IMR-90 (cell line): ENCODE results near the gene TRAP1. TPM values are rescaled to one million over a fixed set of nuclear protein-coding genes. Genes with fewer than 3 reads are reported as not detected.

Source experiments
- ATAC-seq: fragments of 200-7000 bp; cut with Tn5 transposase; 2 replicates; pipeline ENCODE4 v1.9.1; 2020; ENCODE audit warnings: low read depth, mild to moderate bottlenecking, moderate library complexity
- BruUV-seq: library from RNA; stranded (reverse); fragments of 400-500 nt; replicated peaks from 2 replicates; lab custom pipeline; 2021; lab: Mats Ljungman, UMichigan
- CTCF ChIA-PET: fragments of 300-600 bp; formaldehyde crosslinking; extraction: SDS; loops from one replicate; lab custom pipeline; 2021; ENCODE audit warnings: antibody characterized with exemption; lab: Yijun Ruan, JAX
- POLR2A ChIA-PET: fragments of 300-600 bp; sonication (Branson Sonifier 250); formaldehyde crosslinking; loops from one replicate; lab custom pipeline; 2022; ENCODE audit warnings: antibody characterized with exemption; ENCODE audit not compliant: unreplicated experiment; lab: Charles Lee
- DNase-seq: peaks from one replicate; pipeline ENCODE4 v3.0.0; 2013
- H2AFZ ChIP-seq: replicated peaks from 2 replicates; pipeline ENCODE3; 2013; ENCODE audit warnings: low read length, mild to moderate bottlenecking; ENCODE audit not compliant: poor library complexity
- H2AK5ac ChIP-seq: 2 replicates; pipeline ENCODE4 v1.6.1; 2013; ENCODE audit warnings: low read depth, low read length, inconsistent platforms
- H2AK9ac ChIP-seq: replicated peaks from 2 replicates; pipeline ENCODE3; 2013; ENCODE audit warnings: mild to moderate bottlenecking, low read depth, low read length, moderate library complexity; ENCODE audit not compliant: poor library complexity
- H2BK120ac ChIP-seq: 2 replicates; pipeline ENCODE4 v1.6.1; 2013; ENCODE audit warnings: low read depth, low read length, inconsistent platforms
- H2BK15ac ChIP-seq: 3 replicates; pipeline ENCODE4 v1.6.1; 2013; ENCODE audit warnings: low read depth, low read length, inconsistent platforms
- H2BK20ac ChIP-seq: 2 replicates; pipeline ENCODE4 v1.6.1; 2013; ENCODE audit warnings: low read depth, mild to moderate bottlenecking, inconsistent platforms, low read length, moderate library complexity
- H2BK5ac ChIP-seq: 2 replicates; pipeline ENCODE4 v1.6.1; 2013; ENCODE audit warnings: mild to moderate bottlenecking, low read depth, low read length, inconsistent platforms; ENCODE audit not compliant: poor library complexity, severe bottlenecking
- H3K14ac ChIP-seq: replicated peaks from 2 replicates; pipeline ENCODE4 v1.6.1; 2013; ENCODE audit warnings: low read depth, low read length, inconsistent platforms
- H3K18ac ChIP-seq: 2 replicates; pipeline ENCODE4 v1.6.1; 2013; ENCODE audit warnings: low read depth, low read length, control low read depth
- H3K23ac ChIP-seq: 2 replicates; pipeline ENCODE4 v1.6.1; 2013; ENCODE audit warnings: low read depth, low read length, inconsistent platforms
- H3K27ac ChIP-seq: 2 replicates; pipeline ENCODE4 v1.5.1; 2013; ENCODE audit warnings: mild to moderate bottlenecking, control low read depth, low read length; ENCODE audit not compliant: insufficient read depth
- H3K27me3 ChIP-seq: 2 replicates; pipeline ENCODE4 v1.6.1; 2013; ENCODE audit warnings: low read length; ENCODE audit not compliant: control insufficient read depth, insufficient read depth
- H3K36me3 ChIP-seq: 2 replicates; pipeline ENCODE4 v1.6.1; 2013; ENCODE audit warnings: low read length, mixed read lengths; ENCODE audit not compliant: control insufficient read depth, insufficient read depth
- H3K4ac ChIP-seq: 2 replicates; pipeline ENCODE4 v1.6.1; 2013; ENCODE audit warnings: low read depth, low read length, inconsistent platforms
- H3K4me1 ChIP-seq: 2 replicates; pipeline ENCODE4 v1.6.1; 2013; ENCODE audit warnings: low read length, mixed read lengths; ENCODE audit not compliant: control insufficient read depth, insufficient read depth
- H3K4me2 ChIP-seq: 2 replicates; pipeline ENCODE4 v1.6.1; 2013; ENCODE audit warnings: low read depth, mild to moderate bottlenecking, control low read depth, low read length, moderate library complexity
- H3K4me3 ChIP-seq: 2 replicates; pipeline ENCODE4 v1.5.1; 2013; ENCODE audit warnings: low read depth, mild to moderate bottlenecking, control low read depth, low read length, moderate library complexity; ENCODE audit not compliant: insufficient read depth
- H3K56ac ChIP-seq: 2 replicates; pipeline ENCODE4 v1.6.1; 2013; ENCODE audit warnings: low read length, inconsistent platforms; ENCODE audit not compliant: insufficient read depth; ENCODE audit errors: extremely low read depth
- H3K79me1 ChIP-seq, 2 experiments: 2 replicates each; pipeline ENCODE4 v1.6.1; 2013; ENCODE audit warnings: low read length in 2 of 2, inconsistent platforms in 1 of 2, low read depth in 1 of 2
- H3K9ac ChIP-seq: 2 replicates; pipeline ENCODE4 v1.6.1; 2013; ENCODE audit warnings: low read depth, low read length, control low read depth
- H3K9me1 ChIP-seq: 2 replicates; pipeline ENCODE4 v1.6.1; 2013; ENCODE audit warnings: low read length, inconsistent platforms; ENCODE audit not compliant: insufficient read depth
- H3K9me3 ChIP-seq: 2 replicates; pipeline ENCODE4 v1.6.1; 2013; ENCODE audit warnings: low read length; ENCODE audit not compliant: control insufficient read depth, insufficient read depth
- H4K20me1 ChIP-seq: 2 replicates; pipeline ENCODE4 v1.6.1; 2013; ENCODE audit warnings: low read length, inconsistent platforms; ENCODE audit not compliant: insufficient read depth
- H4K5ac ChIP-seq: 2 replicates; pipeline ENCODE4 v1.6.1; 2013; ENCODE audit warnings: mild to moderate bottlenecking, low read depth, low read length, control low read depth
- H4K8ac ChIP-seq, 2 experiments: 2 replicates each; pipeline ENCODE4 v1.6.1; 2013; ENCODE audit warnings: low read depth in 2 of 2, low read length in 2 of 2, control low read depth in 1 of 2, inconsistent platforms in 1 of 2
- H4K91ac ChIP-seq: 2 replicates; pipeline ENCODE4 v1.6.1; 2013; ENCODE audit warnings: low read depth, low read length, inconsistent platforms; ENCODE audit not compliant: insufficient read depth
- BHLHE40 ChIP-seq: fragments of 150-350 bp; IDR thresholded peaks from 2 replicates; pipeline ENCODE4 v1.6.1; 2016; ENCODE audit warnings: mild to moderate bottlenecking, low read depth, low read length
- CEBPB ChIP-seq: IDR thresholded peaks from 2 replicates; pipeline ENCODE4 v1.6.1; 2012; ENCODE audit warnings: low read depth, low read length, improper control_type of control experiment
- CHD1 ChIP-seq: IDR thresholded peaks from 2 replicates; pipeline ENCODE4 v1.6.1; 2012; ENCODE audit warnings: low read depth, low read length, improper control_type of control experiment
- ELK1 ChIP-seq: fragments of 150-350 bp; IDR thresholded peaks from 2 replicates; pipeline ENCODE4 v1.6.1; 2016; ENCODE audit warnings: low read depth, mild to moderate bottlenecking, low read length, moderate library complexity, borderline replicate concordance
- FOS ChIP-seq: fragments of 150-350 bp; IDR thresholded peaks from 2 replicates; pipeline ENCODE4 v1.6.1; 2016; ENCODE audit warnings: low read depth, low read length
- MAFK ChIP-seq: IDR thresholded peaks from 2 replicates; pipeline ENCODE4 v1.6.1; 2012; ENCODE audit warnings: low read depth, low read length, improper control_type of control experiment
- MAZ ChIP-seq: IDR thresholded peaks from 2 replicates; pipeline ENCODE4 v1.6.1; 2012; ENCODE audit warnings: low read depth, mild to moderate bottlenecking, low read length, improper control_type of control experiment, moderate library complexity, borderline replicate concordance
- MXI1 ChIP-seq: IDR thresholded peaks from 2 replicates; pipeline ENCODE4 v1.6.1; 2012; ENCODE audit warnings: low read depth, mild to moderate bottlenecking, low read length, moderate library complexity, borderline replicate concordance
- NFE2L2 ChIP-seq: fragments of 150-350 bp; IDR thresholded peaks from 2 replicates; pipeline ENCODE4 v1.6.1; 2016; ENCODE audit warnings: low read depth, mild to moderate bottlenecking, low read length
- POLR2A ChIP-seq: IDR thresholded peaks from 2 replicates; pipeline ENCODE4 v1.6.1; 2012; ENCODE audit warnings: mild to moderate bottlenecking, low read depth, low read length
- RAD21 ChIP-seq: IDR thresholded peaks from 2 replicates; pipeline ENCODE4 v1.6.1; 2012; ENCODE audit warnings: low read length, improper control_type of control experiment
- RCOR1 ChIP-seq: IDR thresholded peaks from 2 replicates; pipeline ENCODE4 v1.6.1; 2012; ENCODE audit warnings: mild to moderate bottlenecking, low read length, improper control_type of control experiment; ENCODE audit not compliant: insufficient replicate concordance
- RFX5 ChIP-seq: IDR thresholded peaks from 2 replicates; pipeline ENCODE4 v1.8.0; 2012; ENCODE audit warnings: low read depth, mild to moderate bottlenecking, low read length, moderate library complexity
- SMC3 ChIP-seq: fragments of 150-350 bp; IDR thresholded peaks from 2 replicates; pipeline ENCODE4 v1.6.1; 2016; ENCODE audit warnings: low read depth, mild to moderate bottlenecking, antibody characterized with exemption, low read length, moderate library complexity
- USF2 ChIP-seq: fragments of 150-350 bp; IDR thresholded peaks from 2 replicates; pipeline ENCODE4 v1.6.1; 2017; ENCODE audit warnings: mild to moderate bottlenecking, antibody characterized with exemption, low read length, low read depth
- WGBS, 2 experiments: methylation state at CpG; one replicate each; pipeline versions ENCODE4 v1.1.5 to v1.1.7; 2013; ENCODE audit warnings: missing lambda C conversion rate in 2 of 2; ENCODE audit not compliant: insufficient read length in 1 of 2; ENCODE audit errors: extremely low coverage in 2 of 2; 5-methylcytosine and 5-hydroxymethylcytosine counted together
- dilution Hi-C: fragments of 300-500 bp; cut with HindIII; formaldehyde crosslinking; loops from one replicate; pipeline ENCODE4 v1.14.3; 2018; ENCODE audit warnings: low sequenced_read_pairs; ENCODE audit not compliant: unreplicated experiment
- in situ Hi-C: fragments of 300-500 bp; cut with MboI; formaldehyde crosslinking; loops from 3 replicates; pipeline ENCODE4 v1.14.3; 2019; ENCODE audit warnings: low sequenced_read_pairs, inconsistent platforms, mixed read lengths
- intact Hi-C: fragments of 100-400 bp; cut with micrococcal nuclease; formaldehyde crosslinking; loops from 2 replicates; pipeline ENCODE4 v1.10.0; 2022
- polyA plus RNA-seq, 3 experiments: library from polyadenylated mRNA; depleted of rRNA; stranded (reverse); fragments of >200 nt; gene quantifications; 2 replicates each; pipeline ENCODE4 v1.2.3, GENCODE V29; 2012; ENCODE audit warnings: low replicate concordance in 1 of 3
- total RNA-seq: library from RNA; depleted of rRNA; stranded (reverse); fragments of >200 nt; gene quantifications from 2 replicates; pipeline ENCODE4 v1.2.3, GENCODE V29; 2012
- TF ChIP-seq, protein P1 (sequence below): conservative IDR thresholded peaks from 2 replicates; pipeline ENCODE4 v1.5.1; 2012; ENCODE audit warnings: mild to moderate bottlenecking, low read depth, low read length, improper control_type of control experiment

The TRAP1 gene
- total and polyA plus RNA-seq, 2 of the 4 experiments (the other 2 are of a cell fraction), result 139 to 145 TPM

DNA sequence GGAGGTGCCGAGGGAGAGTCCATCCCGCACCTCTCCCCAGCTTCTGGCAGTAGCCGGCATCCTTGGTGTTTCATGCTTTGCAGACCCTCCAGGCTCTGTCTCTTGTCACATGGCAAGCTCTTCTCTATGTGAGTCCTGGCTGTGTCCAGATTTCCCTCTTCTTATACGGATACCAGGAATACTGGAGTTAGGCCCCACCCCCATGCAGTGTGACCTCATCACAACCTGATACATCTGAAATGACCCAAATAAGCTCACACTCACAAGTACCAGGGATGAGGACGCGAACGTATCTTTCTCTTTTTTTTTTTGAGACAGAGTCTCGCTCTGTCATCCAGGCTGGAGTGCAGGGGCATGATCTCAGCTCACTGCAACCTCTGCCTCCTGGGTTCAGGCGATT is 23.3 kb downstream of the TRAP1 start:
- in situ Hi-C loops (no loop called here), dilution Hi-C loops (no loop called here), intact Hi-C loops (loop anchor here (5.0 to 10.0 kb wide), 4 partner anchors 167 to 561 kb away; partner anchors contain the start of gene ADCY9)
- Histone ChIP-seq H2BK20ac (no peak overlapping the region), H3K18ac (no peak overlapping the region), H3K4me2 (no peak overlapping the region), H3K4me3 (no peak overlapping the region), H4K91ac (no peak overlapping the region), H2AK5ac (no peak overlapping the region), H3K56ac (no peak overlapping the region), H2BK5ac (no peak overlapping the region), H2AK9ac (no peak overlapping the region), H3K4me1 (peaks cover 11% of the 10 kb centered on the region), H4K20me1 (peaks cover 7% of the 10 kb centered on the region; the same call in 1 of the 2 replicates), H4K8ac (no peak overlapping the region), H3K27me3 (no peaks in the 10 kb centered on the region), H2BK15ac (no peak overlapping the region), H4K5ac (no peak overlapping the region), H3K27ac (no peak overlapping the region), H3K4ac (no peak overlapping the region), H3K14ac (no peak overlapping the region), H3K36me3 (no peaks in the 10 kb centered on the region), H2BK120ac (no peak overlapping the region), H2AFZ (no peak overlapping the region), H3K79me1 (peaks cover 26 to 65% of the 10 kb centered on the region in 2 experiments), H3K9me3 (no peaks in the 10 kb centered on the region), H3K23ac (no peak overlapping the region), H3K9ac (no peak overlapping the region), H3K9me1 (0 out of 2 replicates have a peak, but pooled peaks cover 10% of the 10 kb centered on the region)
- BruUV-seq, result no TSS peak
- ChIA-PET POLR2A (no interaction called here), CTCF (no interaction called here)
- TF ChIP-seq CEBPB (no peak), POLR2A (no peak), MXI1 (no peak), MAZ (no peak), BHLHE40 (no peak), RAD21 (no peak), MAFK (no peak), ELK1 (no peak), NFE2L2 (no peak), USF2 (no peak), SMC3 (no peak), RCOR1 (no peak), FOS (no peak), CHD1 (no peak), RFX5 (no peak)
- TF ChIP-seq, protein P1, sequence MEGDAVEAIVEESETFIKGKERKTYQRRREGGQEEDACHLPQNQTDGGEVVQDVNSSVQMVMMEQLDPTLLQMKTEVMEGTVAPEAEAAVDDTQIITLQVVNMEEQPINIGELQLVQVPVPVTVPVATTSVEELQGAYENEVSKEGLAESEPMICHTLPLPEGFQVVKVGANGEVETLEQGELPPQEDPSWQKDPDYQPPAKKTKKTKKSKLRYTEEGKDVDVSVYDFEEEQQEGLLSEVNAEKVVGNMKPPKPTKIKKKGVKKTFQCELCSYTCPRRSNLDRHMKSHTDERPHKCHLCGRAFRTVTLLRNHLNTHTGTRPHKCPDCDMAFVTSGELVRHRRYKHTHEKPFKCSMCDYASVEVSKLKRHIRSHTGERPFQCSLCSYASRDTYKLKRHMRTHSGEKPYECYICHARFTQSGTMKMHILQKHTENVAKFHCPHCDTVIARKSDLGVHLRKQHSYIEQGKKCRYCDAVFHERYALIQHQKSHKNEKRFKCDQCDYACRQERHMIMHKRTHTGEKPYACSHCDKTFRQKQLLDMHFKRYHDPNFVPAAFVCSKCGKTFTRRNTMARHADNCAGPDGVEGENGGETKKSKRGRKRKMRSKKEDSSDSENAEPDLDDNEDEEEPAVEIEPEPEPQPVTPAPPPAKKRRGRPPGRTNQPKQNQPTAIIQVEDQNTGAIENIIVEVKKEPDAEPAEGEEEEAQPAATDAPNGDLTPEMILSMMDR, result no peak
- 86% methylated on average over 5 of the region's 9 CpGs; no CpG with 5 or more reads in 1 of the 2 experiments for WGBS, 2 experiments
- ATAC-seq, result no peak
- DNase-seq, result no peak
